OCI-LY3 (cell line): ENCODE results near the gene ATP8A2.

Source experiments
- EZH2phosphoT487 ChIP-seq: fragments of 200-600 bp; shearing (Covaris generic); IDR thresholded peaks from 2 replicates; pipeline ENCODE4 v1.6.1; 2018; ENCODE audit warnings: antibody characterized with exemption, mixed run types, low read depth
- TF ChIP-seq, protein P1 (sequence below): fragments of 200-600, 300-600 bp; sonication (generic); IDR thresholded peaks from 2 replicates; pipeline ENCODE4 v1.5.1; 2014; ENCODE audit warnings: antibody characterized with exemption, low read length, low read depth

DNA sequence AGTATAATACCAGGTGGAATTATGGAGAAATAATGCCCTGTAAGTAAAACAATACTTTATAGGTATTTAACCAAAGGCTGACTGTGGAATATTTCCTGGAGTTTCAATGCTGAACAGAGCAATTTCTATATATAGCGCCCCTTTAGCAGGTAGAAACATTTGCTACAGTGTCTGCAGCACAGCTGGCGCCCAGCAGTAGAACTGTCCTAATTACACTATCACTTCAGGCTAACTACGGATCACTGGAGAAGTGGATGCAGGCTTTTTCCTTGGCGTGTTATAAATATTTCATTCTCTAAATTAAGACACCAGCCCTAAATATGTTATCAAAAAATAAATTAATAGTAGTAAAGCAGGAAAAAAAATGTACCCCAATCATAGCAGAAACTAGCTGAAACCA is 677.0 kb downstream of the ATP8A2 start:
- TF ChIP-seq, protein P1, sequence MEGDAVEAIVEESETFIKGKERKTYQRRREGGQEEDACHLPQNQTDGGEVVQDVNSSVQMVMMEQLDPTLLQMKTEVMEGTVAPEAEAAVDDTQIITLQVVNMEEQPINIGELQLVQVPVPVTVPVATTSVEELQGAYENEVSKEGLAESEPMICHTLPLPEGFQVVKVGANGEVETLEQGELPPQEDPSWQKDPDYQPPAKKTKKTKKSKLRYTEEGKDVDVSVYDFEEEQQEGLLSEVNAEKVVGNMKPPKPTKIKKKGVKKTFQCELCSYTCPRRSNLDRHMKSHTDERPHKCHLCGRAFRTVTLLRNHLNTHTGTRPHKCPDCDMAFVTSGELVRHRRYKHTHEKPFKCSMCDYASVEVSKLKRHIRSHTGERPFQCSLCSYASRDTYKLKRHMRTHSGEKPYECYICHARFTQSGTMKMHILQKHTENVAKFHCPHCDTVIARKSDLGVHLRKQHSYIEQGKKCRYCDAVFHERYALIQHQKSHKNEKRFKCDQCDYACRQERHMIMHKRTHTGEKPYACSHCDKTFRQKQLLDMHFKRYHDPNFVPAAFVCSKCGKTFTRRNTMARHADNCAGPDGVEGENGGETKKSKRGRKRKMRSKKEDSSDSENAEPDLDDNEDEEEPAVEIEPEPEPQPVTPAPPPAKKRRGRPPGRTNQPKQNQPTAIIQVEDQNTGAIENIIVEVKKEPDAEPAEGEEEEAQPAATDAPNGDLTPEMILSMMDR: no peak
- no peak for TF ChIP-seq EZH2phosphoT487
